ENCODE results near the gene SLC44A4.

The SLC44A4 gene

DNA sequence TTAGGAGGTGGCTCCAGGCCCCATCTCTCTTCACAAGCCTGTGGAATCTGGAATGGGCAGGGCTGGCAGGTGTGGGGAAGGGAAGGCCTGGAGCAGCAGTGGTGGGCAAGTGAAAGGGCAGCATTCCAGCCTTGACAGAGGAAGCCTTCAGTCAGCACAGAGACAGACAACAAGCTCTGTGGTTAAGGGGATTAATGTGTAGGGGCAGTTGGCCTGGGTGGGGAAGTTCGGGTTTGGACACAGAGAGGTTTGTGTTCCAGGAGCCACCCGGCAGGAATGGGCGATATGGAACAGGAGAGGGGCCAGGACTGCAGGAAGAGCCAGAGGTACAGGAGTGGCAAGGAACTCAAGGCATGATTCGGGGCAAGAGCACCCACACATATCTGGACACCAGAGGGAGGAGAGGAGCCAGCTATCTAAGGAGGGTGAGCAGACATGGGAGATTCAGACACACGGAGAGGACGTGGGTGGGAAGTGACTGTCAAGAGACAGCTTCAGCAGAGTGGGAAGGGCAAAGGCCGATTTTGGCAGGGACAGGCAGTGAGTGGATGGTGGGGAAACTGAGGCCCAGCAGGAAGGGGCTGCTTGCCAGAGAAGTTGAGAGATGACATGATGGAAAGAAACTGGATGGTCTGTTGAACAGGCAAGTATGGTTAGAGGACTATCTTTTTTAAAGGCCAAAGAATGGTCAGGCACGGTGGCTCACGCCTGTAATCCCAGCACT is 2.5 kb upstream of the SLC44A4 start:
- TF ChIP-seq ZNF565 (CRISPR knock-in tag; conservative IDR thresholded peaks at IDR 0.05; ENCODE audit: low read depth) (no peak), SNAI2 (CRISPR knock-in tag; IDR thresholded peaks at IDR 0.05) (no peak), ESRRG (CRISPR knock-in tag; IDR thresholded peaks at IDR 0.05) (no peak), BACH2 (CRISPR knock-in tag; IDR thresholded peaks at IDR 0.05; ENCODE audit: borderline replicate concordance) (no peak), OSR1 (CRISPR knock-in tag; IDR thresholded peaks at IDR 0.05) (no peak), ZFP30 (CRISPR knock-in tag; IDR thresholded peaks at IDR 0.05) (no peak), TOX (CRISPR knock-in tag; IDR thresholded peaks at IDR 0.05; ENCODE audit: borderline replicate concordance) (no peak), CSDC2 (CRISPR knock-in tag; IDR thresholded peaks at IDR 0.05) (no peak), ZNF8 (CRISPR knock-in tag; IDR thresholded peaks at IDR 0.05) (no peak), TCF4 (CRISPR knock-in tag; IDR thresholded peaks at IDR 0.05; ENCODE audit: borderline replicate concordance) (no peak), PPARA (CRISPR knock-in tag; IDR thresholded peaks at IDR 0.05; ENCODE audit: borderline replicate concordance) (no peak), GLIS3 (CRISPR knock-in tag; IDR thresholded peaks at IDR 0.05) (no peak), ZC3H10 (CRISPR knock-in tag; IDR thresholded peaks at IDR 0.05) (no peak), ISL1 (CRISPR knock-in tag; IDR thresholded peaks at IDR 0.05) (no peak), ARNTL (CRISPR knock-in tag; IDR thresholded peaks at IDR 0.05; ENCODE audit: borderline replicate concordance, low read depth) (no peak), ZNF70 (CRISPR knock-in tag; IDR thresholded peaks at IDR 0.05) (no peak)
- TF ChIP-seq, protein P1, sequence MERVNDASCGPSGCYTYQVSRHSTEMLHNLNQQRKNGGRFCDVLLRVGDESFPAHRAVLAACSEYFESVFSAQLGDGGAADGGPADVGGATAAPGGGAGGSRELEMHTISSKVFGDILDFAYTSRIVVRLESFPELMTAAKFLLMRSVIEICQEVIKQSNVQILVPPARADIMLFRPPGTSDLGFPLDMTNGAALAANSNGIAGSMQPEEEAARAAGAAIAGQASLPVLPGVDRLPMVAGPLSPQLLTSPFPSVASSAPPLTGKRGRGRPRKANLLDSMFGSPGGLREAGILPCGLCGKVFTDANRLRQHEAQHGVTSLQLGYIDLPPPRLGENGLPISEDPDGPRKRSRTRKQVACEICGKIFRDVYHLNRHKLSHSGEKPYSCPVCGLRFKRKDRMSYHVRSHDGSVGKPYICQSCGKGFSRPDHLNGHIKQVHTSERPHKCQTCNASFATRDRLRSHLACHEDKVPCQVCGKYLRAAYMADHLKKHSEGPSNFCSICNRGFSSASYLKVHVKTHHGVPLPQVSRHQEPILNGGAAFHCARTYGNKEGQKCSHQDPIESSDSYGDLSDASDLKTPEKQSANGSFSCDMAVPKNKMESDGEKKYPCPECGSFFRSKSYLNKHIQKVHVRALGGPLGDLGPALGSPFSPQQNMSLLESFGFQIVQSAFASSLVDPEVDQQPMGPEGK (CRISPR knock-in tag; IDR thresholded peaks at IDR 0.05; ENCODE audit: borderline replicate concordance), result no peak
- TF ChIP-seq, protein P2, sequence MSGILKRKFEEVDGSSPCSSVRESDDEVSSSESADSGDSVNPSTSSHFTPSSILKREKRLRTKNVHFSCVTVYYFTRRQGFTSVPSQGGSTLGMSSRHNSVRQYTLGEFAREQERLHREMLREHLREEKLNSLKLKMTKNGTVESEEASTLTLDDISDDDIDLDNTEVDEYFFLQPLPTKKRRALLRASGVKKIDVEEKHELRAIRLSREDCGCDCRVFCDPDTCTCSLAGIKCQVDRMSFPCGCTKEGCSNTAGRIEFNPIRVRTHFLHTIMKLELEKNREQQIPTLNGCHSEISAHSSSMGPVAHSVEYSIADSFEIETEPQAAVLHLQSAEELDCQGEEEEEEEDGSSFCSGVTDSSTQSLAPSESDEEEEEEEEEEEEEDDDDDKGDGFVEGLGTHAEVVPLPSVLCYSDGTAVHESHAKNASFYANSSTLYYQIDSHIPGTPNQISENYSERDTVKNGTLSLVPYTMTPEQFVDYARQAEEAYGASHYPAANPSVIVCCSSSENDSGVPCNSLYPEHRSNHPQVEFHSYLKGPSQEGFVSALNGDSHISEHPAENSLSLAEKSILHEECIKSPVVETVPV (CRISPR knock-in tag; IDR thresholded peaks at IDR 0.05), result no peak
- TF ChIP-seq, protein P3, sequence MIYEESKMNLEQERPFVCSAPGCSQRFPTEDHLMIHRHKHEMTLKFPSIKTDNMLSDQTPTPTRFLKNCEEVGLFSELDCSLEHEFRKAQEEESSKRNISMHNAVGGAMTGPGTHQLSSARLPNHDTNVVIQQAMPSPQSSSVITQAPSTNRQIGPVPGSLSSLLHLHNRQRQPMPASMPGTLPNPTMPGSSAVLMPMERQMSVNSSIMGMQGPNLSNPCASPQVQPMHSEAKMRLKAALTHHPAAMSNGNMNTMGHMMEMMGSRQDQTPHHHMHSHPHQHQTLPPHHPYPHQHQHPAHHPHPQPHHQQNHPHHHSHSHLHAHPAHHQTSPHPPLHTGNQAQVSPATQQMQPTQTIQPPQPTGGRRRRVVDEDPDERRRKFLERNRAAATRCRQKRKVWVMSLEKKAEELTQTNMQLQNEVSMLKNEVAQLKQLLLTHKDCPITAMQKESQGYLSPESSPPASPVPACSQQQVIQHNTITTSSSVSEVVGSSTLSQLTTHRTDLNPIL (CRISPR knock-in tag; IDR thresholded peaks at IDR 0.05; ENCODE audit: low read depth), result no peak
- no peak for ATAC-seq

DNA sequence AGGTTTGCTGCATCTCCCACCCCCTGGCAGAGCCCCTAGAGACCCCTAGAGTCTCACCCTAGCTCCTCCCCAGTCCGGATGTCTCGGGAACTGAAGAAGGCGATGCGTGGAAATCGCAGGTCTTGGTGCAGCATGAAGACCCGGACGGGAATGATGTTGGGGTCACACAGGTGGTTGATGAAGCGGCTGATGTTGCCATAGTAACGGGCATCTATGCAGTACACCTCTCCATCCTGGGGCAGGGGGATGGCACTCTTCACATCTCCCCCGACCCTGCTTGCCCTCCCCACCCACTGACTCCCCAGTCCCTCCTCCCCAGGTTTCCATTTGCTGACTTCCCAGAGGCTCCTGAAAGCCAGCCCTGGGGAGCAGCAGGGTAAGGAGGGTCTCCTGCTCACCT is 1.8 kb upstream of the SLC44A4 start:
- TF ChIP-seq, protein P3 (CRISPR knock-in tag; IDR thresholded peaks at IDR 0.05; ENCODE audit: low read depth), result no peak
- TF ChIP-seq RARB (CRISPR knock-in tag; IDR thresholded peaks at IDR 0.05) (no peak), BACH2 (CRISPR knock-in tag; IDR thresholded peaks at IDR 0.05; ENCODE audit: borderline replicate concordance) (no peak), ZC3H10 (CRISPR knock-in tag; IDR thresholded peaks at IDR 0.05) (no peak), SNAI2 (CRISPR knock-in tag; IDR thresholded peaks at IDR 0.05) (no peak), ZFP3 (CRISPR knock-in tag; IDR thresholded peaks at IDR 0.05) (no peak), ARNTL (CRISPR knock-in tag; IDR thresholded peaks at IDR 0.05; ENCODE audit: borderline replicate concordance, low read depth) (no peak), ISL1 (CRISPR knock-in tag; IDR thresholded peaks at IDR 0.05) (no peak), ZFP30 (CRISPR knock-in tag; IDR thresholded peaks at IDR 0.05) (no peak)
- ATAC-seq, result no peak

DNA sequence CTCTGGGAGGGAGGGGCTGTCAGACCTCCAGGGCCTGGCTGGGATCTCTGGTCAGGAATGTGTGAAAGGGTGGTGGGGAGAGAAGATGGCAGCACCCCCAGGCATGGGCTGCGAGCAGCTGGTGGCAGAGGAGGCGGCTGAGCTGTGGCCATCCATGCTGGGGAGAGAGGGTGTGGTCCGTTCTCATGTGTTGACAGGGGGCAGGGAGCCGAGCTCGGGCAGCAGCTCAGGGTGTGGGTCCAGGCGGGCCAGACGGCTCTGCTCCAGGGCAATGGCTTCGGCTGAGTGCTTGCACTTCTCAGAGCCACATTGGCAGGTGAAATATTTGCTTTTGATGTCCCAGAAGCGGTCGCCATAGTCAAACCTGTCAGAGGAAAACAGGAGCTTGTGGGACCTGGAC is 1.1 kb upstream of the SLC44A4 start:
- ATAC-seq, result no peak
- TF ChIP-seq, protein P3 (CRISPR knock-in tag; IDR thresholded peaks at IDR 0.05; ENCODE audit: low read depth), result no peak
- TF ChIP-seq PPARA (CRISPR knock-in tag; IDR thresholded peaks at IDR 0.05; ENCODE audit: borderline replicate concordance), result no peak

DNA sequence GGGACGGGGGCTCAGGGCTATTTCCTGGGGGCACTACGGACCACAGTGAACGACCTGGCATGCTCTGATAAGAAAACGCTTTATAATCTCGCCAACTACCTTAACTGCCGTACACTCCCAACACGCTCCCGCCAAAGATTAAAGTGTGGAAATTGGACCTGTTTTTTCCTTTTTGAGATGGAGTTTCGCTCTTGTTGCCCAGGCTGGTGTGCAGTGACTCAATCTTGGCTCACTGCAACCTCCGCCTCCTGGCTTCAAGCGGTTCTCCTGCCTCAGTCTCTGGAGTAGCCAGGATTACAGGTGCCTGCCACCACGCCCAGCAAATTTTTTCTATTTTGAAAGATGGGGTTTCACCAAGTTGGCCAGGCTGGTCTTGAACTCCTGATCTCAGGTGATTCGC is 346 bp upstream of the SLC44A4 start:
- no peak for ATAC-seq
- TF ChIP-seq, protein P4, sequence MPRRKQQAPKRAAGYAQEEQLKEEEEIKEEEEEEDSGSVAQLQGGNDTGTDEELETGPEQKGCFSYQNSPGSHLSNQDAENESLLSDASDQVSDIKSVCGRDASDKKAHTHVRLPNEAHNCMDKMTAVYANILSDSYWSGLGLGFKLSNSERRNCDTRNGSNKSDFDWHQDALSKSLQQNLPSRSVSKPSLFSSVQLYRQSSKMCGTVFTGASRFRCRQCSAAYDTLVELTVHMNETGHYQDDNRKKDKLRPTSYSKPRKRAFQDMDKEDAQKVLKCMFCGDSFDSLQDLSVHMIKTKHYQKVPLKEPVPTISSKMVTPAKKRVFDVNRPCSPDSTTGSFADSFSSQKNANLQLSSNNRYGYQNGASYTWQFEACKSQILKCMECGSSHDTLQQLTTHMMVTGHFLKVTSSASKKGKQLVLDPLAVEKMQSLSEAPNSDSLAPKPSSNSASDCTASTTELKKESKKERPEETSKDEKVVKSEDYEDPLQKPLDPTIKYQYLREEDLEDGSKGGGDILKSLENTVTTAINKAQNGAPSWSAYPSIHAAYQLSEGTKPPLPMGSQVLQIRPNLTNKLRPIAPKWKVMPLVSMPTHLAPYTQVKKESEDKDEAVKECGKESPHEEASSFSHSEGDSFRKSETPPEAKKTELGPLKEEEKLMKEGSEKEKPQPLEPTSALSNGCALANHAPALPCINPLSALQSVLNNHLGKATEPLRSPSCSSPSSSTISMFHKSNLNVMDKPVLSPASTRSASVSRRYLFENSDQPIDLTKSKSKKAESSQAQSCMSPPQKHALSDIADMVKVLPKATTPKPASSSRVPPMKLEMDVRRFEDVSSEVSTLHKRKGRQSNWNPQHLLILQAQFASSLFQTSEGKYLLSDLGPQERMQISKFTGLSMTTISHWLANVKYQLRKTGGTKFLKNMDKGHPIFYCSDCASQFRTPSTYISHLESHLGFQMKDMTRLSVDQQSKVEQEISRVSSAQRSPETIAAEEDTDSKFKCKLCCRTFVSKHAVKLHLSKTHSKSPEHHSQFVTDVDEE (CRISPR knock-in tag; IDR thresholded peaks at IDR 0.05), result no peak
- TF ChIP-seq, protein P3 (CRISPR knock-in tag; IDR thresholded peaks at IDR 0.05; ENCODE audit: low read depth), result no peak
- no peak for TF ChIP-seq ZFP3 (CRISPR knock-in tag; IDR thresholded peaks at IDR 0.05)
- no peak for TF ChIP-seq TOX (CRISPR knock-in tag; IDR thresholded peaks at IDR 0.05; ENCODE audit: borderline replicate concordance)
- no peak for TF ChIP-seq GLIS3 (CRISPR knock-in tag; IDR thresholded peaks at IDR 0.05)

Measured in SK-N-SH treated with all-trans-retinoic acid at 6 μM for 48 hours (cell line).